GM19397 (cell line): ENCODE measurements around the gene ZNF266.

Source experiments
- ATAC-seq: cut with Tn5 transposase; IDR thresholded peaks from one replicate; pipeline ENCODE4 v1.9.1; 2021; ENCODE audit warnings: mild to moderate bottlenecking, moderate library complexity; ENCODE audit not compliant: unreplicated experiment

ZNF266 gene

GRCh38 chr19:9435279-9436268 is at the start of gene ZNF266:
TSS of gene ZNF266 (minus strand) at chr19:9435573. CDS start at chr19:9420089, 15,484 bp downstream.
- peak; percentile 97 for ATAC-seq

GRCh38 chr19:9485140-9485539 is 49.8 kb upstream of the ZNF266 start:
- no peak for ATAC-seq

GRCh38 chr19:9474975-9475374 is 39.6 kb upstream of the ZNF266 start:
- ATAC-seq: no peak

- no peak for ATAC-seq
Observed at GRCh38 chr19:9467161-9467560, 31.8 kb upstream of the ZNF266 start.

GRCh38 chr19:9461938-9462337 is 26.6 kb upstream of the ZNF266 start:
- no peak for ATAC-seq

- ATAC-seq: no peak
Observed at GRCh38 chr19:9456018-9456689, 20.8 kb upstream of the ZNF266 start.

GRCh38 chr19:9453953-9454352 is 18.6 kb upstream of the ZNF266 start:
- ATAC-seq: no peak

GRCh38 chr19:9445037-9445436 is 9.7 kb upstream of the ZNF266 start:
- ATAC-seq: no peak

GRCh38 chr19:9436358-9436757 is 985 bp upstream of the ZNF266 start:
- ATAC-seq: no peak

GRCh38 chr19:9431475-9431874 is 3.9 kb downstream of the ZNF266 start:
- ATAC-seq: no peak

- ATAC-seq: no peak
Observed at GRCh38 chr19:9430444-9430843, 4.9 kb downstream of the ZNF266 start.

GRCh38 chr19:9427941-9428340 is 7.4 kb downstream of the ZNF266 start:
- ATAC-seq: no peak

GRCh38 chr19:9413240-9413954 is 22.0 kb downstream of the ZNF266 start:
- ATAC-seq: no peak

GRCh38 chr19:9407827-9408226 is 27.5 kb downstream of the ZNF266 start:
- no peak for ATAC-seq

- ATAC-seq: no peak
Observed at GRCh38 chr19:9406798-9407352, 28.5 kb downstream of the ZNF266 start.

- no peak for ATAC-seq
Observed at GRCh38 chr19:9381361-9381785, 54.0 kb downstream of the ZNF266 start.

GRCh38 chr19:9370738-9371619 is 64.4 kb downstream of the ZNF266 start:
- ATAC-seq: no peak

GRCh38 chr19:9362905-9363304 is 72.5 kb downstream of the ZNF266 start, which contains the start of gene ZNF177:
TSS of gene ZNF177 (plus strand) at chr19:9363013. CDS start at chr19:9378312, 15,299 bp downstream.
- no peak for ATAC-seq
